Daoy (cell line): Measurements from ENCODE around the gene ANKRD1. TPM values are rescaled to one million over a fixed set of nuclear protein-coding genes. Genes with fewer than 3 reads are reported as not detected.
"Not testable (repeated sequence)": the region's sequence is repeated elsewhere in the genome, so short reads cannot be mapped to it uniquely, and the experiment has no call there.

Source experiments
- DNase-seq: peaks from one replicate; pipeline ENCODE4 v3.0.0-alpha.2; 2015; ENCODE audit warnings: low read depth
- total RNA-seq: library from RNA; depleted of rRNA; stranded (reverse); fragments of >200 nt; shearing (Covaris generic); gene quantifications from 2 replicates; pipeline ENCODE4 v1.2.3, GENCODE V29; 2014

The ANKRD1 gene
- total RNA-seq, 1 experiment from 2014 or later = 94.4 TPM

- no peak for DNase-seq
These were observed 8.7 kb downstream of the ANKRD1 start for GRCh38 chr10:90912174-90912573.

- DNase-seq = peak; percentile 64
These were observed 9.5 kb downstream of the ANKRD1 start for GRCh38 chr10:90911133-90912051.

DNA sequence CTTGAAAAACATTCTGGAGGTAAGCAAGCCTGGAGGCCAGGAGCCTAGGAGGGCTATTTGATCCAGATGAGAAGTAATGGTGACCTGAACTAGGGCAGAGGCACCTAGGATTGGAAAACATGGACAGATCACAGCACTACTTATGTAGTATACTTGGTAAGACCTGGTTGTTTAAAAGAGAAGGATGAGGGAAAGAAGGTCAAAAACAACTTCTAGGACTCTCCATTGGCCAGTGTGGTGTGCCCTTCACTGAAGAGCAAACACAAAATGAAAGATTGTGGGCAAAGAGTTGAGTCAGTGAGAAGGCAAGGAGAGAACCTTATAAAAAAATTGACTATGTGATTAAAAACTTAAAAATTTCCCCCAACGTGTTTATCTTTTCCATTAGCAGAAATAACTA is 14.3 kb downstream of the ANKRD1 start:
- no peak for DNase-seq

DNA sequence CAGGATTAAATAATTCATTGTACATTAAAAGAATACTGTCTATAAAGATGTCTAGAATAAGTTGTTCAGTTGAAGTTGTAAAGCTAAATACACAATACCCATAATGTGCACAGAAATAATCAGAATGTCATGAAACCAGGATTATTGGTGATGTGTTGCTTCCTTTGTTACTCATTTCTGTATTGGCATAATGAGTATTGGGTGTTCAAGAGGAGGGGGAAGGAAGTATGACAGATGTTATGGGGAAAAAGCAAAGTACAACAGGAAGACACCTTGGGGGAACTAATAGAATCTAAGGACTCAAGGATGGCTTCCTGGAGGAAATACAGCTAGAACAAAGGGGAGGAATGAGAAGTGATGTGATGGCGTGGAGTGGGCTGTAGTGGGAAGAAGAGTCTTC is 15.0 kb downstream of the ANKRD1 start:
- DNase-seq = no peak

GRCh38 chr10:90896916-90897315 is 24.0 kb downstream of the ANKRD1 start:
- not testable (repeated sequence) for DNase-seq

- no peak for DNase-seq
These were observed 27.7 kb downstream of the ANKRD1 start for GRCh38 chr10:90893190-90893589.

DNA sequence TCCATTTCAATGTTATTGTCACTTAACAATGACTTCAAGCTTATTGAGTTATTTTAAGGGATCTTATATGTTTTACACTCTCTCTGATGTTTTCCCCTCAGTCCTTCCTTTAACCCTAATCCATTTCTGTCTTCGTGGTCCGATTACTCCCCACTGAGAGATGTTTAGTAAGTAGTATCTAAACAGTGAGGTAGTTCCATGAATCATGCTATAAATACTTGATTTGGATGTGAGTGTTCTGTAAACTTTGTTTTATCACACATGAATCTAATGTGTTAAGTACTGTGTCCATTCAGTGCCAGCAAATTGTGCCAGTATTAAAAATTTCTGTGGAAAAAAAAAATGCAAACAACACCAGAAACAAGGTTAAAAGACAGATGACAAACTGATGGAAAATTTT is 30.5 kb downstream of the ANKRD1 start:
- no peak for DNase-seq

GRCh38 chr10:90889636-90890035 is 31.3 kb downstream of the ANKRD1 start:
- no peak for DNase-seq

DNA sequence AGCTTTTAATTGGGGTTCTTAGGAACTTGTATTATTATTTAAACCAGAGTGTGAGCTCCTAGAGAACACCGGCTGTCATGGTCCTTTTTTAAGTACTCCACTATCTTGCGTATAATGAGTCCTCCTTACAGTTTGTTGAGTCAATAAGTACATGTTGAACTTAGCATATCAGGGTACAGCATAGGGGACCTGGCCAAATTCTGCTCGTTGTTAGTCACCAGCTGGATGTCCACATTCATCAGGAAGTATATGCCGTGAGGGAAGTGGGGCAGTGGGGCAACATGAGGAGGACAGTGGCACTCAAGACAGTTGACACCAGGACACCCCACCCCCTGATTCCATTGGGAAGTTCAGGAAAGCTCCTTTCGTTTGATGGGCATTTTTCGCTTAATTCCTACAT is 32.5 kb downstream of the ANKRD1 start:
- no peak for DNase-seq

DNA sequence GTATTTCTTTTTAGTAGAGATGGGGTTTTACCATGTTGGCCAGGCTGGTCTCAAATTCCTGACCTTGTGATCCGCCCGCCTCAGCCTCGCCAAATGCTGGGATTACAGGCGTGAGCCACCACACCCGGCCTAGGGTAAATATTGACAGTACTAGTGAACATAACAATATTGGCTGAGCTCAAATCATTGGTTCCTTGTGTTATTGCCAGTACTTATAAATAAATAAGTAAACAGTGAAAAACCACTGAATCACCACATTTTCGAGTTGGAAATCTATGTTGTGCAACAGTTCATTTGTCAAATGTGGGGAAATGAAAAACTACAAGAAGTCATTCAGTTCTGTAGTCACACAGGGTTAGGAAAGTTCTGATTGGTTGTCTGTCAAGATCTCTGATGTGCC is 33.3 kb downstream of the ANKRD1 start:
- no peak for DNase-seq

GRCh38 chr10:90885176-90885575 is 35.7 kb downstream of the ANKRD1 start:
- no peak for DNase-seq

DNA sequence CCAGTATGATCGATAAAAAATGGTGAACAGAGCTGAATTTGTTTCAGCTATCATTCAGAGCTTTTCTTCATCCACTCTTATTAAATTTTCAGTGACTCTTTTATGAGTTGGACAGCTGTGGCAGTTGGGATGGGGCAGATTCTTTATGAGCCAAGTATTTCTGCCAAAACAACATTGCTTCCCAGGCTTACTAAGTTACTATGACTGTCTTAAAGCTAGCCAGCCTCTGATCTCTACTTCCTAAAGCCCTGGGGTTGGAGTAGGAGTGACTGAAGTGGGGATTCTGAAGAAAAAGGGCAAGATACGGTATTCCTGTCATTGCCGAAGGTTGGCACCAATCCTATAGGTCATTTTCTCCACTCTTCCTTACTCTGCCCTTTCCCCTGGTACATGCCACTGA is 36.5 kb downstream of the ANKRD1 start:
- no peak for DNase-seq

GRCh38 chr10:90880059-90880719 is 40.7 kb downstream of the ANKRD1 start:
- peak; percentile 10 for DNase-seq

DNA sequence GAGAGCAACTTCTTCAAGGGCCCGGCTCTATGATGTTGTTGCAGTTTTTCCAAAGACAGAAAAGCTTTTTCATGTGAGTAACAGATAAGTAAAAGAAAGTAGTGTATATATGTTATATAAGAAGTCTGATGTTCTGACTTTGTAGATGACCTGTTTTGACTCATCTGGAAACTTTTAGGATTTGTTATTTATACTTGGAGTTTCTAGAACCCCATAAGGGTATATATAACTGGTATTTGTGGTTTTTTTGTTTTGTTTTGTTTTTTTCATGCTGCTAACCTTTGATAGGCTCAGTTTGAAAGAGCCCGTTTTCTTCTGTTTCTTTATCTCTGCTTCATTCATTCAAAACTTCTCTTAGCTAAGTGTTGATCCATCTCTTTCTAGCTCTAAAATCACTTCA is 41.8 kb downstream of the ANKRD1 start:
- no peak for DNase-seq

DNA sequence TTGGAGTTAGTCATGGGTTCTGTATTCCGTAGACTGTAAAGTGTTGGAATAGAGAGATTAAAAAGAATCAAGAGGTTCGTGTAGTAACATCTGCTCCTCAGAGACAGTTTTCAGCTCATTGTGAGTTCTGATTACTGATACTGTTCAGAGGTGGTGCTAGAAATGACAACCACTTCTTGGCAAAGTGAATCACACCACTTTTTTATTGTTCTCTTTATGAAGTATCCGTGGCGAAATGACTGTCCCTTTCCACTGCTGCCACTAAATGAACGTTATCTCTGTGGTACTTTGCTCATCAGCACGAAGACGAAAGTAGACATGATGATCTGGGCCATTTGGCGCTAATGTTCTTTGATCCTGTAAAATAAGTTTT is 48.3 kb downstream of the ANKRD1 start:
- DNase-seq = no peak

GRCh38 chr10:90871766-90872647 is 48.9 kb downstream of the ANKRD1 start, which contains the start of gene RPP30:
Gene RPP30 (plus strand): TSS chr10:90871974. CDS start chr10:90871987, 13 bp downstream.
- DNase-seq = peak; percentile 87

DNA sequence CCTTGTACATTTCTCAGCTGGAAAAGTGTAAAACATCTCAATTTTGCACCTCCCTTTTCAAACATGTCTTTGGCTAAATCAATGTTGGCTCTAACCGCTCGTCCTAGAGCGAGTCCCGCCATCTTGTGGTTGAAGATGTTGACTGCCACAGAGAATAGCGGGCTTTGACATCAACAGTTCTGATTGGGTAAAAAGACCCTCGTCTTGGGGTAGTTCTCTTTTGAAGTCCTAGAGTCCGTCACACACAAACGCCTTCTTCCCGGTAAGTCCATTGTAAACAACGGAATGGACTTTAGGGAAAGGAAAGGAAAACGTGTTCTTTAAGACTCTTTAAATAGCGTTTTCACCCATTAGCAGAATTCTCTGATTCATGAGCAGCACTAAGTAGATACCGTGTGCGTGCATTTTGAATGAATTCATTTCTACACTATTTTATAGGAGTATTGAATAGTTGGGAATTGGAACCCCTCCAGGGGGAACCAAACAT is 49.6 kb downstream of the ANKRD1 start:
- peak; percentile 66 for DNase-seq

DNA sequence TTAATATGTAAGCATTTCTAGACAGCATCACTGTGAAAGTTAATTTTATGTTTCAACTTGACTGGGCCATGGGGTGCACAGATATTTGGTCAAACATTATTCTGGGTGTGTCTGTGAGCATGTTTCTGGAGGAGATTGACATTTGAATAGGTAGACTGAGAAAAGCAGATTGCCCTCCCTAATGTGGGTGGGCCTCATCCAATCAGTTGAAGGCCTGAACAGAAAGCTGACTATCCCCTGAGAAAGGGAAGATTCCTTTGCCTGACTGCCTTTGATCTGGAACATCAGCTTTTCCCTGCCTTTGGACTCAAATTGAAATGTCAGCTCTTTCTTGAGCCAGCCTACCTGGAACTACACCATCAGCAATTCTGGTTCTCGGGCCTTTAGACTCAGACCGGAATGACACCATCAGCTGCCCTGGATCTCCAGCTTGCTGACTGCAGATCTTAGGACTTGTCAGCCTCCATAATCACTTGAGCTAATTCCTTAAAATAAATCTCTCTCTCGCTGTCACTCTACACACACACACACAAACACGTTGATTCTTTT is 54.8 kb downstream of the ANKRD1 start:
- no peak for DNase-seq

GRCh38 chr10:90865401-90865800 is 55.5 kb downstream of the ANKRD1 start:
- DNase-seq = no peak

GRCh38 chr10:90862908-90863514 is 57.9 kb downstream of the ANKRD1 start:
- no peak for DNase-seq
